NCI-H1417 (cell line): ENCODE data around the gene PDLIM1.
A peak's percentile ranks its signal among the peaks of the same experiment; 100 is the strongest.
"Not testable (repeated sequence)": the region's sequence is repeated elsewhere in the genome, so short reads cannot be mapped to it uniquely, and the experiment has no call there.

Source experiments
- DNase-seq, 3 experiments: peaks; one replicate each; lab custom pipeline; 2025; lab: John Stamatoyannopoulos, UW

The PDLIM1 gene

GRCh38 chr10:95240811-95241210 is 50.0 kb downstream of the PDLIM1 start:
- no peak for DNase-seq

GRCh38 chr10:95240096-95240495 is 50.7 kb downstream of the PDLIM1 start:
- DNase-seq: not testable (repeated sequence)

- DNase-seq: peak in 2 of 3 experiments; percentile 11 to 53
These were observed 53.2 kb downstream of the PDLIM1 start for GRCh38 chr10:95237376-95238170.

- DNase-seq: no peak
These were observed 54.5 kb downstream of the PDLIM1 start for GRCh38 chr10:95236068-95236903.

- DNase-seq: no peak
These were observed 55.1 kb downstream of the PDLIM1 start for GRCh38 chr10:95235676-95236067.

- no peak for DNase-seq
These were observed 55.9 kb downstream of the PDLIM1 start for GRCh38 chr10:95234951-95235350.

- DNase-seq: no peak
These were observed 57.3 kb downstream of the PDLIM1 start for GRCh38 chr10:95233377-95234034.

- not testable (repeated sequence) for DNase-seq
These were observed 59.9 kb downstream of the PDLIM1 start for GRCh38 chr10:95230677-95231586.

GRCh38 chr10:95229724-95230627 is 60.8 kb downstream of the PDLIM1 start:
- DNase-seq: no peak

- not testable (repeated sequence) for DNase-seq
These were observed 61.7 kb downstream of the PDLIM1 start for GRCh38 chr10:95228934-95229723.

GRCh38 chr10:95225136-95225535 is 65.7 kb downstream of the PDLIM1 start:
- DNase-seq: no peak

GRCh38 chr10:95221124-95221523 is 69.7 kb downstream of the PDLIM1 start:
- no peak for DNase-seq

GRCh38 chr10:95220539-95220938 is 70.3 kb downstream of the PDLIM1 start:
- DNase-seq: no peak

GRCh38 chr10:95217476-95217875 is 73.3 kb downstream of the PDLIM1 start:
- DNase-seq: no peak

- DNase-seq: peak in 1 of 3 experiments; percentile 36
These were observed 76.0 kb downstream of the PDLIM1 start for GRCh38 chr10:95214793-95215192.

- peak in 1 of 3 experiments; percentile 42 for DNase-seq
These were observed 76.4 kb downstream of the PDLIM1 start for GRCh38 chr10:95214369-95214768.

- no peak for DNase-seq
These were observed 79.1 kb downstream of the PDLIM1 start for GRCh38 chr10:95211606-95212279.

GRCh38 chr10:95209509-95210127 is 81.2 kb downstream of the PDLIM1 start:
- DNase-seq: no peak
